Fibroblast of lung (primary cell): ENCODE measurements around the gene TPD52L1. TPM values are rescaled to one million over a fixed set of nuclear protein-coding genes. Genes with fewer than 3 reads are reported as not detected.

ENCODE experiments used
- DNase-seq, 2 donors: peaks; one replicate each; pipeline versions ENCODE4 v3.0.0 to v3.0.0-alpha.2; 2010; ENCODE audit warnings: low read depth in 2 of 2
- H2AFZ ChIP-seq: 2 replicates; pipeline ENCODE4 v1.5.1; 2012; ENCODE audit warnings: low read length, control low read depth, inconsistent platforms
- H3K27ac ChIP-seq: 2 replicates; pipeline ENCODE4 v1.5.1; 2011; ENCODE audit warnings: low read length, control low read depth; ENCODE audit not compliant: insufficient read depth
- H3K27me3 ChIP-seq: 2 replicates; pipeline ENCODE4 v1.5.1; 2011; ENCODE audit warnings: mild to moderate bottlenecking, low read length; ENCODE audit not compliant: control insufficient read depth, insufficient read depth
- H3K36me3 ChIP-seq: 2 replicates; pipeline ENCODE4 v1.5.1; 2011; ENCODE audit warnings: low read length; ENCODE audit not compliant: control insufficient read depth, insufficient read depth
- H3K4me1 ChIP-seq: 2 replicates; pipeline ENCODE4 v1.5.1; 2011; ENCODE audit warnings: low read length; ENCODE audit not compliant: control insufficient read depth, insufficient read depth; ENCODE audit errors: extremely low read depth
- H3K4me2 ChIP-seq: 2 replicates; pipeline ENCODE4 v1.5.1; 2011; ENCODE audit warnings: low read length, control low read depth; ENCODE audit not compliant: insufficient read depth; ENCODE audit errors: extremely low read depth
- H3K4me3 ChIP-seq, 4 experiments: fragments of 200-600 bp in 1 of 4; sonication (generic) in 1 of 4; replicated peaks in 1 of 4; 2 replicates each; pipeline ENCODE4 v1.5.1; 2011 to 2016; ENCODE audit warnings: low read length in 4 of 4, low read depth in 3 of 4, mild to moderate bottlenecking in 3 of 4, control low read depth in 2 of 4, inconsistent platforms in 1 of 4, mixed read lengths in 1 of 4; ENCODE audit not compliant: insufficient read depth in 1 of 4; ENCODE audit errors: control extremely low read depth in 1 of 4
- H3K79me2 ChIP-seq: 2 replicates; pipeline ENCODE4 v1.5.1; 2012; ENCODE audit warnings: mild to moderate bottlenecking, low read length, inconsistent platforms; ENCODE audit not compliant: control insufficient read depth, insufficient read depth
- H3K9ac ChIP-seq: 2 replicates; pipeline ENCODE4 v1.5.1; 2011; ENCODE audit warnings: mild to moderate bottlenecking, low read length, control low read depth; ENCODE audit not compliant: insufficient read depth
- H3K9me3 ChIP-seq: 2 replicates; pipeline ENCODE4 v1.5.1; 2012; ENCODE audit warnings: low read depth, low read length; ENCODE audit not compliant: control insufficient read depth, insufficient read depth
- H4K20me1 ChIP-seq: 2 replicates; pipeline ENCODE4 v1.5.1; 2011; ENCODE audit warnings: low read length; ENCODE audit not compliant: control insufficient read depth, insufficient read depth; ENCODE audit errors: extremely low read depth
- CTCF ChIP-seq, 2 donors: IDR thresholded peaks in 1 of 2; conservative IDR thresholded peaks in 1 of 2; 1 replicate in 1 of 2; 2 replicates in 1 of 2; pipeline ENCODE4 v1.5.1; 2011 to 2012; ENCODE audit warnings: low read length in 2 of 2, control low read depth in 1 of 2, inconsistent platforms in 1 of 2, low read depth in 1 of 2, mild to moderate bottlenecking in 1 of 2
- EZH2 ChIP-seq: IDR thresholded peaks from 2 replicates; pipeline ENCODE4 v1.5.1; 2012; ENCODE audit warnings: low read length, control low read depth, mild to moderate bottlenecking; ENCODE audit errors: missing control alignments
- polyA plus RNA-seq, 2 donors: library from polyadenylated mRNA; depleted of rRNA in 1 of 2; stranded (reverse) in 1 of 2; unstranded in 1 of 2; fragments of >200 nt; gene quantifications; 2 replicates each; pipeline ENCODE4 v1.2.1, GENCODE V29; 2011 to 2012; ENCODE audit warnings: missing spikeins in 1 of 2
- total RNA-seq: library from RNA; depleted of rRNA; stranded (reverse); fragments of >200 nt; gene quantifications from 2 replicates; pipeline ENCODE4 v1.2.1, GENCODE V29; 2014

TPD52L1 gene
- total and polyA plus RNA-seq, 2 donors (not counting 1 experiment from before 2014, with no cell fraction given): 41.0 to 75.9 TPM

GRCh38 chr6:125296471-125296870, 142.9 kb downstream of the TPD52L1 start:
- no peaks in the 10 kb centered on the region for H3K9me3 ChIP-seq
- no peaks in the 10 kb centered on the region for H3K27me3 ChIP-seq
- DNase-seq: peak in 1 of 2 donors; percentile 34
- TF ChIP-seq CTCF (conservative IDR thresholded peaks at IDR 0.05 in 1 of 2, IDR thresholded peaks at IDR 0.05 in 1 of 2; ENCODE audit: low read depth in 1 of 2, low read length in 2 of 2): no peak
- TF ChIP-seq EZH2: no peak
- H2AFZ ChIP-seq: no peak overlapping the region
- H3K4me2 ChIP-seq: no peak overlapping the region
- H3K36me3 ChIP-seq: peaks cover 8% of the 10 kb centered on the region
- H3K4me1 ChIP-seq: peaks cover 6% of the 10 kb centered on the region
- no peaks in the 10 kb centered on the region for H4K20me1 ChIP-seq
- peaks cover 17% of the 10 kb centered on the region for H3K79me2 ChIP-seq
- H3K4me3 ChIP-seq: no peak overlapping the region
- H3K27ac ChIP-seq: no peak overlapping the region
- H3K9ac ChIP-seq: no peak overlapping the region

DNA sequence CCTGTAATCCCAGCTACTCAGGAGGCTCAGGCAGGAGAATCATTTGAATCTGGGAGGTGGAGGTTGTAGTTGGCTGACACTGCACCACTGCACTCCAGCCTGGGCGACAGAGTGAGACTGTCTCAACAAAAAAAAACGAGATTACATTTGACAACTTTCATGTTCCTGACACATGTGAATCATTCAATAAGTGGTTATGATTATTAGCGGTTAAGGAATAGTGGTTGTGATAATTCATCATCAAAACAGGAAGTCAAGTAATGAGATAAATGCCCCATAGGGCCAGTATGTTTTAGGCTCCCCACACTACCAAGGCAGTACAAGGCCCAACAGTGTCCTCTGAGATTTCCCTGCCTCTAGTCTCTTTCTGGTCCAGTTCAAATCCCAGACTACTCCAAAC, 145.7 kb downstream of the TPD52L1 start:
- no peaks in the 10 kb centered on the region for H3K27me3 ChIP-seq
- H4K20me1 ChIP-seq: no peaks in the 10 kb centered on the region
- no peak overlapping the region for H3K4me2 ChIP-seq
- DNase-seq: no peak
- H3K36me3 ChIP-seq: peaks cover 8% of the 10 kb centered on the region
- H3K27ac ChIP-seq: no peak overlapping the region
- no peak for TF ChIP-seq CTCF (conservative IDR thresholded peaks at IDR 0.05 in 1 of 2, IDR thresholded peaks at IDR 0.05 in 1 of 2; ENCODE audit: low read depth in 1 of 2, low read length in 2 of 2)
- TF ChIP-seq EZH2: no peak
- peaks cover 6% of the 10 kb centered on the region for H3K4me1 ChIP-seq
- peaks cover 17% of the 10 kb centered on the region for H3K79me2 ChIP-seq
- H3K9me3 ChIP-seq: no peaks in the 10 kb centered on the region
- no peak overlapping the region for H2AFZ ChIP-seq
- H3K9ac ChIP-seq: no peak overlapping the region
- no peak overlapping the region for H3K4me3 ChIP-seq

GRCh38 chr6:125300992-125301434, 147.4 kb downstream of the TPD52L1 start:
- H3K9me3 ChIP-seq: no peaks in the 10 kb centered on the region
- H3K4me3 ChIP-seq: peak overlapping the region; percentile 66 to 94 (median 80)
- peaks cover 6% of the 10 kb centered on the region for H3K4me1 ChIP-seq
- H3K4me2 ChIP-seq: peak overlapping the region; percentile 97
- TF ChIP-seq EZH2 (no peak), CTCF (conservative IDR thresholded peaks at IDR 0.05 in 1 of 2, IDR thresholded peaks at IDR 0.05 in 1 of 2; ENCODE audit: low read depth in 1 of 2, low read length in 2 of 2) (no peak)
- peak; percentile 47 to 58 for DNase-seq
- no peaks in the 10 kb centered on the region for H4K20me1 ChIP-seq
- H3K27ac ChIP-seq: peak overlapping the region; percentile 80
- peaks cover 17% of the 10 kb centered on the region for H3K79me2 ChIP-seq
- peak overlapping the region; percentile 80 for H3K9ac ChIP-seq
- no peaks in the 10 kb centered on the region for H3K27me3 ChIP-seq
- peak overlapping the region; percentile 50 for H2AFZ ChIP-seq
- peaks cover 8% of the 10 kb centered on the region for H3K36me3 ChIP-seq
